Transverse colon (tissue), 4 donors: Measurements from ENCODE around the gene RPS6KA5. TPM values are rescaled to one million over a fixed set of nuclear protein-coding genes. Genes with fewer than 3 reads are reported as not detected.

Experiments
- DNase-seq: peaks from one replicate; pipeline ENCODE4 v3.0.0-alpha.2; 2019
- H3K27ac ChIP-seq, 4 donors: fragments of 200-600 bp; sonication (generic); 2 replicates each; pipeline ENCODE4 v1.5.1; 2016 to 2018; ENCODE audit warnings: inconsistent platforms in 4 of 4
- H3K27me3 ChIP-seq: fragments of 200-600 bp; sonication (generic); 2 replicates; pipeline ENCODE4 v1.5.1; 2017; ENCODE audit warnings: inconsistent platforms
- H3K36me3 ChIP-seq, 4 donors: fragments of 200-600 bp; sonication (generic); 2 replicates each; pipeline ENCODE4 v1.5.1; 2017 to 2019; ENCODE audit warnings: inconsistent platforms in 4 of 4
- H3K4me1 ChIP-seq, 4 donors: fragments of 200-600 bp; sonication (generic); 2 replicates each; pipeline ENCODE4 v1.5.1; 2017 to 2020; ENCODE audit warnings: inconsistent platforms in 4 of 4
- H3K4me3 ChIP-seq, 4 donors: fragments of 200-600 bp; sonication (generic); 1 replicate in 1 of 4; 2 replicates in 3 of 4; pipeline versions ENCODE4 v1.5.1 to v1.6.1; 2017 to 2019; ENCODE audit warnings: inconsistent platforms in 4 of 4
- H3K9me3 ChIP-seq, 2 donors: fragments of 200-600 bp; sonication (generic); 2 replicates each; pipeline ENCODE4 v1.5.1; 2017 to 2019; ENCODE audit warnings: inconsistent platforms in 2 of 2
- EP300 ChIP-seq: sonication (generic); formaldehyde crosslinking; IDR thresholded peaks from one replicate; pipeline ENCODE4 v1.6.1; 2017; ENCODE audit warnings: antibody characterized with exemption, low read depth
- POLR2A ChIP-seq: fragments of 450-650 bp; IDR thresholded peaks from one replicate; pipeline ENCODE4 v1.6.1; 2016; ENCODE audit warnings: antibody characterized with exemption, mild to moderate bottlenecking, moderate library complexity
- POLR2AphosphoS5 ChIP-seq, 3 donors: sonication (generic); formaldehyde crosslinking; IDR thresholded peaks; one replicate each; pipeline ENCODE4 v1.6.1; 2016; ENCODE audit warnings: antibody characterized with exemption in 3 of 3
- WGBS, 2 donors: methylation state at CpG; one replicate each; pipeline ENCODE4 v1.1.5; 2018; ENCODE audit warnings: low coverage in 1 of 2; 5-methylcytosine and 5-hydroxymethylcytosine counted together
- in situ Hi-C, 4 donors: fragments of 200-750 bp; cut with MboI; loops; one replicate each; pipeline versions ENCODE4 v1.15.0 to v1.15.1; 2017; ENCODE audit warnings: low sequenced_read_pairs in 3 of 4, low pct_ligation_motif_present in 1 of 4, low pct_unique_long_range_greater_than_20kb in 1 of 4
- intact Hi-C: fragments of 100-400 bp; cut with DNase I; formaldehyde crosslinking; loops from one replicate; pipeline ENCODE4 v1.15.1; 2023; ENCODE audit warnings: low total_unique reads
- total RNA-seq, 4 donors: library from RNA; depleted of rRNA; stranded (reverse); fragments of >200 nt; gene quantifications; one replicate each; pipeline ENCODE4 v1.1.0, GENCODE V29; 2016
- TF ChIP-seq, protein P1 (sequence below), 5 experiments: fragments of 200-600 bp in 3 of 5; fragments of 450-650 bp in 2 of 5; sonication (generic) in 3 of 5; IDR thresholded peaks; 1 replicate in 2 of 5; 2 replicates in 3 of 5; pipeline ENCODE4 v1.5.1; 2016 to 2017; ENCODE audit warnings: antibody characterized with exemption in 5 of 5, inconsistent platforms in 3 of 5, mild to moderate bottlenecking in 2 of 5, moderate library complexity in 1 of 5

RPS6KA5 gene
- total RNA-seq, 4 donors from 2014 or later, result 7.5 to 32.8 (median 28.0) TPM

DNA sequence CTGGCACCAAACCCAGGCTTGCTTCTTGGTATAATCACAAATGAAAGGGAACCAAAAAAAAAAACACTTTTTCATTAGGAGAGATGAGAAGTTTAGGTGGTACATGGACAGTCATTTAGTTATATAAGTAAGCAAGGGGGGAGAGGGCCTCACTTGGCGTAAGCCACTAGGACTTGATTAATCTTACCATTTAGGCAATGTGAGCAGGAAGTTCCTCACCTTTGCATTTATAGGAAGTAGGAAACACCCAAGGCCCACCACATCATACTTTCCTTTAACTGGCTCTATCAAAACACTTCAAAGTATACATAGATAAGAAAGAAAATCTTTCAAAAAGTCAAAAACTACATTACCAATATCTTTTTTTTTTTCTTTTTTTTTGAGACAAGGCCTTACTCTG is 6.7 kb upstream of the RPS6KA5 start:
- in situ Hi-C loops (loop anchor here in 1 of 4 donors (25.0 kb wide), 1 partner anchor 155 kb away; no protein-coding TSS in a partner anchor), intact Hi-C loops (loop anchor here (10.0 kb wide), 2 partner anchors 108 to 162 kb away; no protein-coding TSS in a partner anchor)
- Histone ChIP-seq H3K4me1 (peaks cover 0 to 19% (median 3%) of the 10 kb centered on the region in 4 donors), H3K27me3 (no peaks in the 10 kb centered on the region), H3K36me3 (no peaks in the 10 kb centered on the region), H3K9me3 (no peaks in the 10 kb centered on the region), H3K4me3 (no peak overlapping the region), H3K27ac (no peak overlapping the region)
- TF ChIP-seq POLR2AphosphoS5 (IDR thresholded peaks at IDR 0.05) (no peak), POLR2A (no peak), EP300 (no peak)
- TF ChIP-seq, protein P1, sequence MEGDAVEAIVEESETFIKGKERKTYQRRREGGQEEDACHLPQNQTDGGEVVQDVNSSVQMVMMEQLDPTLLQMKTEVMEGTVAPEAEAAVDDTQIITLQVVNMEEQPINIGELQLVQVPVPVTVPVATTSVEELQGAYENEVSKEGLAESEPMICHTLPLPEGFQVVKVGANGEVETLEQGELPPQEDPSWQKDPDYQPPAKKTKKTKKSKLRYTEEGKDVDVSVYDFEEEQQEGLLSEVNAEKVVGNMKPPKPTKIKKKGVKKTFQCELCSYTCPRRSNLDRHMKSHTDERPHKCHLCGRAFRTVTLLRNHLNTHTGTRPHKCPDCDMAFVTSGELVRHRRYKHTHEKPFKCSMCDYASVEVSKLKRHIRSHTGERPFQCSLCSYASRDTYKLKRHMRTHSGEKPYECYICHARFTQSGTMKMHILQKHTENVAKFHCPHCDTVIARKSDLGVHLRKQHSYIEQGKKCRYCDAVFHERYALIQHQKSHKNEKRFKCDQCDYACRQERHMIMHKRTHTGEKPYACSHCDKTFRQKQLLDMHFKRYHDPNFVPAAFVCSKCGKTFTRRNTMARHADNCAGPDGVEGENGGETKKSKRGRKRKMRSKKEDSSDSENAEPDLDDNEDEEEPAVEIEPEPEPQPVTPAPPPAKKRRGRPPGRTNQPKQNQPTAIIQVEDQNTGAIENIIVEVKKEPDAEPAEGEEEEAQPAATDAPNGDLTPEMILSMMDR (IDR thresholded peaks at IDR 0.05), result no peak
- DNase-seq, result no peak
- 80 to 86% methylated on average over 1 of the region's 1 CpG for WGBS, 2 donors

GRCh38 chr14:91065266-91065665 is 4.8 kb upstream of the RPS6KA5 start:
- in situ Hi-C loops, result loop anchor here in 1 of 4 donors (25.0 kb wide), 1 partner anchor 153 kb away; no protein-coding TSS in a partner anchor
- TF ChIP-seq, protein P1 (IDR thresholded peaks at IDR 0.05), result no peak
- TF ChIP-seq POLR2AphosphoS5 (IDR thresholded peaks at IDR 0.05), result no peak
- TF ChIP-seq EP300, result no peak
- TF ChIP-seq POLR2A, result no peak

GRCh38 chr14:91063119-91063518 is 2.7 kb upstream of the RPS6KA5 start:
- intact Hi-C loops (loop anchor here (10.0 kb wide), 2 partner anchors 112 to 158 kb away; no protein-coding TSS in a partner anchor), in situ Hi-C loops (loop anchor here in 1 of 4 donors (25.0 kb wide), 1 partner anchor 151 kb away; no protein-coding TSS in a partner anchor)
- Histone ChIP-seq H3K36me3 (no peaks in the 10 kb centered on the region), H3K27ac (peak overlapping the region; percentile 25 to 56 (median 38)), H3K4me3 (no peak overlapping the region), H3K4me1 (peaks cover 0 to 42% (median 19%) of the 10 kb centered on the region in 4 donors), H3K9me3 (no peaks in the 10 kb centered on the region), H3K27me3 (no peaks in the 10 kb centered on the region)
- DNase-seq, result no peak
- TF ChIP-seq, protein P1 (IDR thresholded peaks at IDR 0.05), result no peak
- no peak for TF ChIP-seq POLR2A
- no peak for TF ChIP-seq EP300
- no peak for TF ChIP-seq POLR2AphosphoS5 (IDR thresholded peaks at IDR 0.05)

More at GRCh38 chr14:91065266-91065665, 4.8 kb upstream of the RPS6KA5 start:
- Histone ChIP-seq H3K27ac (peak overlapping the region in 1 of 4 donors; percentile 30), H3K4me3 (no peak overlapping the region), H3K36me3 (no peaks in the 10 kb centered on the region), H3K4me1 (peaks cover 0 to 28% (median 13%) of the 10 kb centered on the region in 4 donors), H3K9me3 (no peaks in the 10 kb centered on the region), H3K27me3 (no peaks in the 10 kb centered on the region)
- DNase-seq, result no peak
- 50 to 82% methylated on average over 1 to 3 of the region's 3 CpGs for WGBS, 2 donors
- intact Hi-C loops, result loop anchor here (10.0 kb wide), 2 partner anchors 110 to 160 kb away; no protein-coding TSS in a partner anchor

DNA sequence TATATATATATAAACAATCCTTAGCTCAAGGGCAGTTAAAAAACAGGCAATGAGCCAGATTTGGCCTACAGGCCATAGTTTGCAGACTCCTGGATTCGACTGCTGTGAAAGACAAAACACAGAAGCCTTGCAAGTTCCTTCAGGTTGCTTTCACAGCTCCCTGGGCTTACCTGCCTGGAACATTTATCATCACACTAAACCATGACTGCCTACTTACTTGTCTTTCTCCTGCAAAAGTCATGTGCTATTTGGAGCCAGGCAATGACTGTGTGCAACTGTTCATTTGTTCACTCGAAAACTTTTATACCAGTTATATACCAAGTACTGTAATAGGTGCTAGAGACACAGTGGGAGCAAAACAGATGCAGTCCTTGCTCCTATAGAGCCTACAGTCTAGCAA is 2.2 kb upstream of the RPS6KA5 start:
- Histone ChIP-seq H3K4me1 (peaks cover 0 to 42% (median 19%) of the 10 kb centered on the region in 4 donors), H3K27ac (peak overlapping the region; percentile 7 to 47 (median 28)), H3K9me3 (no peaks in the 10 kb centered on the region), H3K27me3 (no peaks in the 10 kb centered on the region), H3K4me3 (no peak overlapping the region), H3K36me3 (no peaks in the 10 kb centered on the region)
- WGBS, 2 donors, result 56 to 86% methylated on average over 2 of the region's 2 CpGs
- DNase-seq, result no peak
- TF ChIP-seq POLR2AphosphoS5 (IDR thresholded peaks at IDR 0.05), result no peak
- no peak for TF ChIP-seq EP300
- TF ChIP-seq POLR2A, result no peak
- TF ChIP-seq, protein P1 (IDR thresholded peaks at IDR 0.05), result no peak
- intact Hi-C loops, result loop anchor here (10.0 kb wide), 2 partner anchors 112 to 158 kb away; no protein-coding TSS in a partner anchor
- in situ Hi-C loops, result loop anchor here in 1 of 4 donors (25.0 kb wide), 1 partner anchor 150 kb away; no protein-coding TSS in a partner anchor
